CD4-positive, CD25-positive, alpha-beta regulatory T cell (primary cell): ENCODE results near the gene MARCHF11. TPM values are rescaled to one million over a fixed set of nuclear protein-coding genes. Genes with fewer than 3 reads are reported as not detected.
A peak's percentile ranks its signal among the peaks of the same experiment; 100 is the strongest.

Source experiments
- ATAC-seq, 2 donors: fragments of 150-1000 bp; cut with Tn5 transposase; one replicate each; pipeline ENCODE4 v1.10.0; 2021; ENCODE audit warnings: low read depth in 2 of 2, moderate number of reproducible peaks in 2 of 2, moderate library complexity in 1 of 2
- DNase-seq, 3 donors: peaks; one replicate each; pipeline versions ENCODE4 v3.0.0 to v3.0.0-alpha.2; 2012 to 2022; ENCODE audit warnings: mixed read lengths in 1 of 3
- H3K27ac ChIP-seq: one replicate; pipeline ENCODE4 v1.7.0; 2013; ENCODE audit warnings: mild to moderate bottlenecking, low read length; ENCODE audit not compliant: insufficient read depth, poor library complexity, severe bottlenecking
- H3K27me3 ChIP-seq: one replicate; pipeline ENCODE4 v1.7.0; 2013; ENCODE audit warnings: low read length; ENCODE audit not compliant: control insufficient read depth, insufficient read depth
- H3K36me3 ChIP-seq: one replicate; pipeline ENCODE4 v1.7.0; 2013; ENCODE audit warnings: mild to moderate bottlenecking, low read length, moderate library complexity; ENCODE audit not compliant: control insufficient read depth, insufficient read depth
- H3K4me1 ChIP-seq: 2 replicates; pipeline ENCODE4 v1.7.0; 2013; ENCODE audit warnings: mild to moderate bottlenecking, low read length; ENCODE audit not compliant: insufficient read depth, control insufficient read depth, poor library complexity, severe bottlenecking
- H3K4me3 ChIP-seq: one replicate; pipeline ENCODE4 v1.7.0; 2013; ENCODE audit warnings: low read depth, mild to moderate bottlenecking, low read length, moderate library complexity
- H3K9me3 ChIP-seq, 2 experiments: 1 replicate in 1 of 2; 2 replicates in 1 of 2; pipeline ENCODE4 v1.7.0; 2013; ENCODE audit warnings: low read length in 2 of 2, mild to moderate bottlenecking in 1 of 2, moderate library complexity in 1 of 2; ENCODE audit not compliant: control insufficient read depth in 2 of 2
- H3K27ac Mint-ChIP-seq, 3 donors: one replicate each; pipeline ENCODE4 v1.8.0; 2020 to 2022; ENCODE audit warnings: mild to moderate bottlenecking in 3 of 3, mixed read lengths in 3 of 3, moderate library complexity in 2 of 3
- H3K27me3 Mint-ChIP-seq: one replicate; pipeline ENCODE4 v1.8.0; 2022; ENCODE audit warnings: mild to moderate bottlenecking, mixed read lengths
- H3K36me3 Mint-ChIP-seq: one replicate; pipeline ENCODE4 v1.8.0; 2020; ENCODE audit warnings: mixed read lengths
- H3K4me1 Mint-ChIP-seq, 4 donors: one replicate each; pipeline ENCODE4 v1.8.0; 2020 to 2022; ENCODE audit warnings: mixed read lengths in 4 of 4, mild to moderate bottlenecking in 1 of 4
- H3K4me3 Mint-ChIP-seq, 4 donors: one replicate each; pipeline ENCODE4 v1.8.0; 2020 to 2022; ENCODE audit warnings: mild to moderate bottlenecking in 4 of 4, mixed read lengths in 4 of 4, moderate library complexity in 3 of 4
- H3K9me3 Mint-ChIP-seq, 7 donors: one replicate each; pipeline ENCODE4 v1.8.0; 2020 to 2022; ENCODE audit warnings: mixed read lengths in 7 of 7, mild to moderate bottlenecking in 3 of 7, moderate library complexity in 2 of 7
- polyA plus RNA-seq, 4 donors: library from polyadenylated mRNA; unstranded; fragments of 300-500 nt; fragmentation: Illumina TruSeq; gene quantifications; one replicate each; pipeline ENCODE4 v1.2.3, GENCODE V29; 2021
- total RNA-seq: library from RNA; stranded (reverse); gene quantifications from one replicate; pipeline ENCODE4 v1.2.3, GENCODE V29; 2022

The MARCHF11 gene
- total and polyA plus RNA-seq, 5 donors from 2014 or later: not detected

- Mint-ChIP-seq H3K9me3 (peaks cover 0 to 4% (median 0%) of the 10 kb centered on the region in 7 donors), H3K4me1 (no peaks in the 10 kb centered on the region), H3K27ac (no peak overlapping the region), H3K36me3 (no peaks in the 10 kb centered on the region), H3K4me3 (no peak overlapping the region), H3K27me3 (peaks cover 4% of the 10 kb centered on the region)
- DNase-seq (peak in 1 of 3 donors; percentile 52), ATAC-seq (no peak)
- H3K4me1 ChIP-seq: no peaks in the 10 kb centered on the region
- H3K27ac ChIP-seq: no peak overlapping the region
- H3K4me3 ChIP-seq: no peak overlapping the region
- H3K36me3 ChIP-seq: no peaks in the 10 kb centered on the region
- H3K9me3 ChIP-seq: no peaks in the 10 kb centered on the region
- no peaks in the 10 kb centered on the region for H3K27me3 ChIP-seq
Measured at GRCh38 chr5:16160706-16161105, 18.9 kb downstream of the MARCHF11 start.

- no peaks in the 10 kb centered on the region for H3K4me1 Mint-ChIP-seq
- H3K36me3 ChIP-seq: no peaks in the 10 kb centered on the region
- H3K4me3 Mint-ChIP-seq: no peak overlapping the region
- H3K27ac Mint-ChIP-seq: no peak overlapping the region
- H3K9me3 Mint-ChIP-seq: peaks cover 0 to 4% (median 0%) of the 10 kb centered on the region in 7 donors
- ATAC-seq: no peak
- no peaks in the 10 kb centered on the region for H3K27me3 ChIP-seq
- DNase-seq: no peak
- H3K27ac ChIP-seq: no peak overlapping the region
- no peaks in the 10 kb centered on the region for H3K4me1 ChIP-seq
- H3K27me3 Mint-ChIP-seq: peaks cover 4% of the 10 kb centered on the region
- no peaks in the 10 kb centered on the region for H3K9me3 ChIP-seq
- H3K4me3 ChIP-seq: no peak overlapping the region
- no peaks in the 10 kb centered on the region for H3K36me3 Mint-ChIP-seq
Measured at GRCh38 chr5:16159636-16160035, 20.0 kb downstream of the MARCHF11 start.

GRCh38 chr5:16156152-16156551, 23.4 kb downstream of the MARCHF11 start:
- DNase-seq: no peak
- Histone ChIP-seq H3K4me1 (no peaks in the 10 kb centered on the region), H3K27me3 (no peaks in the 10 kb centered on the region), H3K9me3 (no peaks in the 10 kb centered on the region), H3K4me3 (no peak overlapping the region), H3K36me3 (no peaks in the 10 kb centered on the region), H3K27ac (no peak overlapping the region)
- peaks cover 0 to 2% (median 0%) of the 10 kb centered on the region in 7 donors for H3K9me3 Mint-ChIP-seq
- H3K27me3 Mint-ChIP-seq: no peaks in the 10 kb centered on the region
- H3K4me1 Mint-ChIP-seq: no peaks in the 10 kb centered on the region
- H3K36me3 Mint-ChIP-seq: no peaks in the 10 kb centered on the region
- H3K27ac Mint-ChIP-seq: no peak overlapping the region
- no peak overlapping the region for H3K4me3 Mint-ChIP-seq
- no peak for ATAC-seq

DNA sequence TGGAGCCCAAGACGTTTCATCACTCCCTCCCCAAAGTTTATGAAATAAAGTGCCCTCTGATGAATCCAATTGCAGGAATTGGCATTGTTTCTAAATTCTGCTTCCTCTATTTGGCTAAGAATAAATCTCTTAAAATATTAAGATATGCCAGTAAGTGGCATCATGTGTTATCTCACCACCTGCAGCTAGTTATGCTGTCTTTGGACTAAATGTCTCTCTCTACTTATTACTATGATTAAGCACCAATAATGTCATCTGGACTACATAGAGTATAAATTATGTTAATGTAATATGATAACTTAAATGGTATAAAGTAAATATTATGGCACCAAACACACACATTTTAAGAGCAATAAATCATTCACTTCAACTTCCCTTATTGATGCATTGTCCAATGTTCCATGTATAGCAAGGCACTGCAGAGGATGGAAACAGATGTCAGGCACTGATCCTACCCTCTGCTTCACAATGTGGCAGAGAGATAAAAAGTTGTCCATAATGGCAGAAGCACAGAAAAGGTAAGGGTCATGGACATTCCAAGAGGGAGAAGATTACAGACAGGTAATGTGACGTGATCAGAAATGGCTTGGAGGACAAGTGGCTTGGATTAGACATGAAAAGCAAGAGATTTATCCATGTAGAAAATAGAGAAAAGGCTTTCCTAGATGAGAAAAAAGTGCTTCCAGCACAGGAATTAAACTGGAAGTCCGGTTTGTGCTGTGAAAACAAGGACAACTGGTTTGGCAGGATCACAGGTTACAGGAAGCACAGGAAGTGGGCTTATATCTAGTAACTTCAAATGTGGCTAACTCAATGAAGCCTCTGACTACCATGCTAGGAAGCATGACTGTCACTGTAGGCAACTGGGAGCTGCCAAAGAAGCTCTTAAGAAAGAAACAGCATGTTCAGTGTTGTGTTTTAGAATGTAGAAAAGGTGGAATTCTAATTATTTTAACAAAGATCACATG, 26.7 kb downstream of the MARCHF11 start:
- no peak for ATAC-seq

GRCh38 chr5:16149621-16150020, 30.0 kb downstream of the MARCHF11 start:
- no peaks in the 10 kb centered on the region for H3K36me3 Mint-ChIP-seq
- H3K4me1 Mint-ChIP-seq: no peaks in the 10 kb centered on the region
- ATAC-seq: no peak

More for the DNA sequence above, 26.7 kb downstream of the MARCHF11 start:
- Mint-ChIP-seq H3K4me3 (no peak overlapping the region), H3K27me3 (no peaks in the 10 kb centered on the region), H3K4me1 (no peaks in the 10 kb centered on the region), H3K27ac (no peak overlapping the region), H3K9me3 (peaks cover 0 to 8% (median 0%) of the 10 kb centered on the region in 7 donors), H3K36me3 (no peaks in the 10 kb centered on the region)
- DNase-seq: no peak
- Histone ChIP-seq H3K36me3 (no peaks in the 10 kb centered on the region), H3K27ac (no peak overlapping the region), H3K27me3 (no peaks in the 10 kb centered on the region), H3K4me3 (no peak overlapping the region), H3K9me3 (no peaks in the 10 kb centered on the region), H3K4me1 (no peaks in the 10 kb centered on the region)

GRCh38 chr5:16147179-16147900, 32.3 kb downstream of the MARCHF11 start:
- H3K27me3 Mint-ChIP-seq: no peaks in the 10 kb centered on the region
- ATAC-seq (no peak), DNase-seq (no peak)
- no peak overlapping the region for H3K4me3 Mint-ChIP-seq
- Histone ChIP-seq H3K9me3 (no peaks in the 10 kb centered on the region), H3K27ac (no peak overlapping the region), H3K27me3 (no peaks in the 10 kb centered on the region), H3K36me3 (no peaks in the 10 kb centered on the region), H3K4me3 (no peak overlapping the region), H3K4me1 (no peaks in the 10 kb centered on the region)
- peaks cover 0 to 12% (median 4%) of the 10 kb centered on the region in 7 donors for H3K9me3 Mint-ChIP-seq
- no peaks in the 10 kb centered on the region for H3K4me1 Mint-ChIP-seq
- no peaks in the 10 kb centered on the region for H3K36me3 Mint-ChIP-seq
- H3K27ac Mint-ChIP-seq: no peak overlapping the region

More at GRCh38 chr5:16149621-16150020, 30.0 kb downstream of the MARCHF11 start:
- Histone ChIP-seq H3K4me1 (no peaks in the 10 kb centered on the region), H3K27ac (no peak overlapping the region), H3K4me3 (no peak overlapping the region), H3K36me3 (no peaks in the 10 kb centered on the region), H3K9me3 (no peaks in the 10 kb centered on the region), H3K27me3 (no peaks in the 10 kb centered on the region)
- DNase-seq: no peak
- peaks cover 0 to 12% (median 2%) of the 10 kb centered on the region in 7 donors for H3K9me3 Mint-ChIP-seq
- H3K27ac Mint-ChIP-seq: no peak overlapping the region
- no peak overlapping the region for H3K4me3 Mint-ChIP-seq
- no peaks in the 10 kb centered on the region for H3K27me3 Mint-ChIP-seq

DNA sequence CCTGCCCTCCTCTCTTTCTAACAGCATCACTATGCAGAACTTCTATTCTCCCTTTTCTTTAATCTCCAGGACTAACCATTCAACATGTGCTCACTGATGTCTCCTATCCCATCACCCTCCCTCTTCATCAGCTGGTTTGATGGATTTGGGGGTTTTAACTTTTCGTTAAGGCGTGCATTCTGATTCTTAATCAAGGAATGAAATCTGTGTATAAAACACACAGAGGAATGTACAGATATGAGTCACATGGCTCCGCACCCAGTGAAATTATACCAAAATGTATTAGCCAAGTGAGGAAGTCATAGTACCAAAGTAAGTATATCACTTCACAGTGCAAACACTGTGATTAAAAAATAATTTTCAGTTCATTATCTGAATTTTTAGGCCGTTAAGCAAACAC, 35.2 kb downstream of the MARCHF11 start:
- Mint-ChIP-seq H3K27ac (no peak overlapping the region), H3K4me1 (no peaks in the 10 kb centered on the region), H3K36me3 (no peaks in the 10 kb centered on the region), H3K9me3 (peaks cover 0 to 10% (median 4%) of the 10 kb centered on the region in 7 donors), H3K4me3 (no peak overlapping the region), H3K27me3 (no peaks in the 10 kb centered on the region)
- Histone ChIP-seq H3K9me3 (no peaks in the 10 kb centered on the region), H3K27me3 (no peaks in the 10 kb centered on the region), H3K27ac (no peak overlapping the region), H3K36me3 (no peaks in the 10 kb centered on the region), H3K4me3 (no peak overlapping the region), H3K4me1 (no peaks in the 10 kb centered on the region)
- ATAC-seq (no peak), DNase-seq (no peak)
